Stimulated activated naive CD8-positive, alpha-beta T cell treated with anti-CD3 and anti-CD28 coated beads, Interleukin-15, amount 100 ng/mL, for 72 hours (primary cell): Measurements from ENCODE around the gene PCDHB3.
"Not testable (repeated sequence)": the region's sequence is repeated elsewhere in the genome, so short reads cannot be mapped to it uniquely, and the experiment has no call there.

Source experiments
- ATAC-seq: fragments of 150-1000 bp; cut with Tn5 transposase; 2 replicates; pipeline ENCODE4 v1.10.0; 2021; ENCODE audit warnings: mild to moderate bottlenecking, moderate library complexity
- DNase-seq, 2 donors: peaks; one replicate each; pipeline ENCODE4 v3.0.0; 2021 to 2022
- H3K27ac Mint-ChIP-seq, 2 donors: one replicate each; pipeline ENCODE4 v1.8.0; 2022; ENCODE audit warnings: mild to moderate bottlenecking in 2 of 2, mixed read lengths in 2 of 2, moderate library complexity in 2 of 2
- H3K27me3 Mint-ChIP-seq: one replicate; pipeline ENCODE4 v1.8.0; 2022; ENCODE audit warnings: mixed read lengths
- H3K4me1 Mint-ChIP-seq: one replicate; pipeline ENCODE4 v1.8.0; 2022; ENCODE audit warnings: mild to moderate bottlenecking, mixed read lengths
- H3K4me3 Mint-ChIP-seq, 2 donors: one replicate each; pipeline ENCODE4 v1.8.0; 2022; ENCODE audit warnings: mild to moderate bottlenecking in 2 of 2, mixed read lengths in 2 of 2, moderate library complexity in 1 of 2
- H3K9me3 Mint-ChIP-seq, 2 donors: one replicate each; pipeline ENCODE4 v1.8.0; 2022; ENCODE audit warnings: mixed read lengths in 2 of 2

PCDHB3 gene

GRCh38 chr5:141121563-141121962 is 21.3 kb downstream of the PCDHB3 start, which contains the start of gene PCDHB4:
PCDHB4 (plus strand) TSS chr5:141121818; CDS start chr5:141121999, 181 bp downstream.
- ATAC-seq (no peak), DNase-seq (no peak)
- peaks cover 28% of the 10 kb centered on the region for H3K27me3 Mint-ChIP-seq
- H3K4me3 Mint-ChIP-seq, result no peak within 1 kb of the TSS
- no peak within 1 kb of the TSS for H3K27ac Mint-ChIP-seq
- H3K4me1 Mint-ChIP-seq, result no peaks in the 10 kb centered on the region
- H3K9me3 Mint-ChIP-seq, result peaks cover 5 to 13% of the 10 kb centered on the region in 2 donors

DNA sequence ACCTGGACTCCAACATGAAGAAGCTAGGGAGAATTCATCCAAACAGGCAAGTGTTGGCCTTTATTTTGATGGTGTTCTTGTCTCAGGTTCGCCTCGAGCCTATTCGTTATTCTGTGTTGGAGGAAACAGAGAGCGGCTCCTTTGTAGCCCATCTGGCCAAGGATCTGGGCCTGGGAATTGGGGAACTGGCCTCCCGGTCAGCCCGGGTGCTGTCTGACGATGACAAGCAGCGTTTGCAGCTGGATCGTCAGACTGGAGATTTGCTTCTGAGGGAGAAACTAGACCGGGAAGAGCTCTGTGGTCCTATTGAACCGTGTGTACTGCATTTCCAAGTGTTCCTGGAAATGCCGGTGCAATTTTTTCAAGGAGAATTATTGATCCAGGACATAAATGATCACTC is 21.7 kb downstream of the PCDHB3 start:
- H3K4me3 Mint-ChIP-seq, result no peak overlapping the region
- DNase-seq (no peak), ATAC-seq (no peak)
- no peaks in the 10 kb centered on the region for H3K4me1 Mint-ChIP-seq
- H3K27me3 Mint-ChIP-seq, result peaks cover 28% of the 10 kb centered on the region
- H3K9me3 Mint-ChIP-seq, result peaks cover 5 to 9% of the 10 kb centered on the region in 2 donors
- no peak overlapping the region for H3K27ac Mint-ChIP-seq

- not testable (repeated sequence) for DNase-seq, H3K27ac Mint-ChIP-seq, H3K4me3 Mint-ChIP-seq, H3K9me3 Mint-ChIP-seq, H3K4me1 Mint-ChIP-seq, ATAC-seq
- peaks cover 35% of the 10 kb centered on the region for H3K27me3 Mint-ChIP-seq
These were observed 23.3 kb downstream of the PCDHB3 start for GRCh38 chr5:141123396-141124135.

DNA sequence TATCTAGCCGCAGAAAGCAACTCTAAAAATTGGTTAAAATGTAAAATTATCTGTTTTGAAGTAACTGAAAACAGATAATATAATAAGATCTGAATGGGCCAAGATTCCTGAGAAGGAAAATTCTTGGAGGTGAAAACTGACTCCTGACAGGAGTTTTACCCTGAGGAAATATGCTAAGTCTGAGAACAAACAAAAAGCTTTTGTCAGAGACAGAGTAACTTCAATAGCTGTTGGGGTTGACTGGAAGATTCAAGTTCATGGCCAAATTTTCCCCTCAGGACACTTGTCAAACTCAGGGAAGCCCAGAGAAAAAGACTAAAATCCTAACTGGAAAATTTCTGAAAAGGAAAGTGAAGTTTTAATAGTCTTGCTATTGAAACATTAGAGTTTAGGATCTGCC is 27.0 kb downstream of the PCDHB3 start:
- no peak for ATAC-seq
- H3K9me3 Mint-ChIP-seq, result peaks cover 9% of the 10 kb centered on the region in 2 donors
- no peak for DNase-seq
- peaks cover 24% of the 10 kb centered on the region for H3K27me3 Mint-ChIP-seq
- H3K27ac Mint-ChIP-seq, result no peak overlapping the region
- no peaks in the 10 kb centered on the region for H3K4me1 Mint-ChIP-seq
- H3K4me3 Mint-ChIP-seq, result no peak overlapping the region

DNA sequence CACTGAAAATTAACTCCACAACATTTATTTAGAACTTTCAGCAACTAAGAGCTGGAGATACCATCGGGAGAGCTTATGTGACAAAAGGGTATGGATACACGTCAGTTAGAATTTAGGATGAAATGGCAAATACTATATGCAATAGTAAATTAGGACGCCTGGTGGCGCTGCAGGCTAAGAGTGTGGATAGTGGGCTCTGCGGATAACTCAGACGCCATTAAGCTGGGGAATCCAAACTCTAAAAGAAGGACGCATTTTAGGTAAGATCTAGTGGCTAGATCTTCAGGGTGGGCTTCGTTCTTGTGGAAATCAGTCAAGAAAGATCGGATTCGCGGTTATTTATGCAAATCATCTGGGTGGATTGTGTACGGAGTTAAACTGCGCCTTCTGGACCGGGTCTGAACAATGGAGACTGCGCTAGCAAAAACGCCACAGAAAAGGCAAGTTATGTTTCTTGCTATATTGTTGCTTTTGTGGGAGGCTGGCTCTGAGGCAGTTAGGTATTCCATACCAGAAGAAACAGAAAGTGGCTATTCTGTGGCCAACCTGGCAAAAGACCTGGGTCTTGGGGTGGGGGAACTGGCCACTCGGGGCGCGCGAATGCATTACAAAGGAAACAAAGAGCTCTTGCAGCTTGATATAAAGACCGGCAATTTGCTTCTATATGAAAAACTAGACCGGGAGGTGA is 34.9 kb downstream of the PCDHB3 start, which contains the start of gene PCDHB5:
Gene PCDHB5, plus strand, starts transcription at position 177 of the 688 bp plus-strand sequence. Its CDS starts 229 bp downstream, at position 406.
- Mint-ChIP-seq H3K27ac (no peak within 1 kb of the TSS), H3K4me3 (peak within 1 kb of the TSS; percentile 11 to 46), H3K4me1 (peaks cover 7% of the 10 kb centered on the region), H3K27me3 (peaks cover 32% of the 10 kb centered on the region), H3K9me3 (peaks cover 29 to 32% of the 10 kb centered on the region in 2 donors)
- ATAC-seq (no peak), DNase-seq (no peak)

GRCh38 chr5:141135718-141136266 is 35.5 kb downstream of the PCDHB3 start:
- Mint-ChIP-seq H3K27me3 (peaks cover 32% of the 10 kb centered on the region), H3K4me1 (peaks cover 7% of the 10 kb centered on the region), H3K4me3 (no peak overlapping the region), H3K27ac (no peak overlapping the region), H3K9me3 (peaks cover 25 to 32% of the 10 kb centered on the region in 2 donors)
- no peak for ATAC-seq
- DNase-seq, result no peak

- not testable (repeated sequence) for H3K4me1 Mint-ChIP-seq, H3K4me3 Mint-ChIP-seq, H3K27ac Mint-ChIP-seq, DNase-seq, ATAC-seq
- Mint-ChIP-seq H3K27me3 (peaks cover 32% of the 10 kb centered on the region), H3K9me3 (peaks cover 32 to 33% of the 10 kb centered on the region in 2 donors)
These were observed 37.1 kb downstream of the PCDHB3 start for GRCh38 chr5:141137346-141137745.

GRCh38 chr5:141149812-141150211 is 49.5 kb downstream of the PCDHB3 start, which contains the start of gene PCDHB6:
PCDHB6 (plus strand) TSS chr5:141150057; CDS start chr5:141150258, 201 bp downstream.
- peaks cover 41% of the 10 kb centered on the region for H3K27me3 Mint-ChIP-seq
- peaks cover 0 to 17% of the 10 kb centered on the region in 2 donors for H3K9me3 Mint-ChIP-seq
- H3K4me1 Mint-ChIP-seq, result no peaks in the 10 kb centered on the region
- ATAC-seq, result no peak
- H3K27ac Mint-ChIP-seq, result no peak within 1 kb of the TSS
- H3K4me3 Mint-ChIP-seq, result no peak within 1 kb of the TSS
- no peak for DNase-seq

DNA sequence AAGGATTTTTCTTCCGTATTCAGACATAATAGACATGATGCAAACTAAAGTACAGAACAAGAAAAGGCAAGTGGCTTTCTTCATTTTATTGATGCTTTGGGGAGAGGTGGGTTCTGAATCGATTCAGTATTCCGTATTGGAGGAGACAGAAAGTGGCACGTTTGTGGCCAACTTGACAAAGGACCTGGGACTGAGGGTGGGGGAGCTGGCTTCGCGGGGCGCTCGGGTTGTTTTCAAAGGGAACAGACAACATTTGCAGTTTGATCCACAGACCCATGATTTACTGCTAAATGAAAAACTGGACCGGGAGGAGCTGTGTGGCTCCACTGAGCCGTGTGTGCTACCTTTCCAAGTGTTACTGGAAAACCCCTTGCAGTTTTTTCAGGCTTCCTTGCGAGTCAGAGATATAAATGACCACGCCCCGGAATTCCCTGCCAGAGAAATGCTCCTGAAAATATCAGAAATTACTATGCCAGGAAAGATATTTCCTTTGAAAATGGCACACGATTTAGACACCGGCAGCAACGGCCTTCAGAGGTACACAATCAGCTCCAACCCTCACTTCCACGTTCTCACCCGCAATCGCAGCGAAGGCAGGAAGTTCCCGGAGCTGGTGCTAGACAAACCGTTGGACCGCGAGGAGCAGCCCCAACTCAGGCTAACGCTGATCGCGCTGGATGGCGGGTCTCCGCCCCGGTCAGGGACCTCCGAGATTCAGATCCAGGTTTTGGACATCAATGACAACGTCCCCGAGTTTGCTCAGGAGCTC is 50.1 kb downstream of the PCDHB3 start:
- peaks cover 43% of the 10 kb centered on the region for H3K27me3 Mint-ChIP-seq
- peaks cover 0 to 17% of the 10 kb centered on the region in 2 donors for H3K9me3 Mint-ChIP-seq
- ATAC-seq, result no peak

GRCh38 chr5:141150993-141151325 is 50.7 kb downstream of the PCDHB3 start:
- Mint-ChIP-seq H3K4me3 (no peak overlapping the region), H3K27me3 (peaks cover 46% of the 10 kb centered on the region), H3K4me1 (no peaks in the 10 kb centered on the region), H3K9me3 (peaks cover 0 to 21% of the 10 kb centered on the region in 2 donors), H3K27ac (no peak overlapping the region)
- ATAC-seq (no peak), DNase-seq (no peak)

More for the DNA sequence above, 50.1 kb downstream of the PCDHB3 start:
- no peak overlapping the region for H3K4me3 Mint-ChIP-seq
- no peaks in the 10 kb centered on the region for H3K4me1 Mint-ChIP-seq
- DNase-seq, result no peak
- H3K27ac Mint-ChIP-seq, result no peak overlapping the region

DNA sequence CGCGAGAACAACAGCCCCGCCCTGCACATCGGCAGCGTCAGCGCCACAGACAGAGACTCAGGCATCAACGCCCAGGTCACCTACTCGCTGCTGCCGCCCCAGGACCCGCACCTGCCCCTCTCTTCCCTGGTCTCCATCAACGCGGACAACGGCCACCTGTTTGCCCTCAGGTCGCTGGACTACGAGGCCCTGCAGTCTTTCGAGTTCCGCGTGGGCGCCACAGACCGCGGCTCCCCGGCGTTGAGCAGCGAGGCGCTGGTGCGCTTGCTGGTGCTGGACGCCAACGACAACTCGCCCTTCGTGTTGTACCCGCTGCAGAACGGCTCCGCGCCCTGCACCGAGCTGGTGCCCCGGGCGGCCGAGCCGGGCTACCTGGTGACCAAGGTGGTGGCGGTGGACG is 51.4 kb downstream of the PCDHB3 start:
- not testable (repeated sequence) for H3K4me1 Mint-ChIP-seq, H3K27ac Mint-ChIP-seq, H3K4me3 Mint-ChIP-seq, DNase-seq, ATAC-seq
- Mint-ChIP-seq H3K9me3 (peaks cover 0 to 28% of the 10 kb centered on the region in 2 donors), H3K27me3 (peaks cover 48% of the 10 kb centered on the region)

DNA sequence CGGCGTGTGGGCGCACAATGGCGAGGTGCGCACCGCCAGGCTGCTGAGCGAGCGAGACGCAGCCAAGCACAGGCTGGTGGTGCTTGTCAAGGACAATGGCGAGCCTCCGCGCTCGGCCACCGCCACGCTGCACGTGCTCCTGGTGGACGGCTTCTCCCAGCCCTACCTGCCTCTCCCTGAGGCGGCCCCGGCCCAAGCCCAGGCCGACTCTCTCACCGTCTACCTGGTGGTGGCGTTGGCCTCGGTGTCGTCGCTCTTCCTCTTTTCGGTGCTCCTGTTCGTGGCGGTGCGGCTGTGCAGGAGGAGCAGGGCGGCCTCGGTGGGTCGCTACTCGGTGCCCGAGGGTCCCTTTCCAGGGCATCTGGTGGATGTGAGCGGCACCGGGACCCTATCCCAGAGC is 51.8 kb downstream of the PCDHB3 start:
- not testable (repeated sequence) for ATAC-seq, H3K4me3 Mint-ChIP-seq, DNase-seq, H3K4me1 Mint-ChIP-seq, H3K27ac Mint-ChIP-seq
- Mint-ChIP-seq H3K27me3 (peaks cover 53% of the 10 kb centered on the region), H3K9me3 (peaks cover 0 to 32% of the 10 kb centered on the region in 2 donors)
